Measurements from ENCODE around the gene SCLY. TPM values are rescaled to one million over a fixed set of nuclear protein-coding genes. Genes with fewer than 3 reads are reported as not detected.
A peak's percentile ranks its signal among the peaks of the same experiment; 100 is the strongest.

Gene SCLY
- total RNA-seq, 1 donor from 2014 or later, result 11.5 TPM

- DNase-seq (ENCODE audit: low read depth), result no peak
- no peak for TF ChIP-seq CTCF (conservative IDR thresholded peaks at IDR 0.05; ENCODE audit: low read depth, low read length)
- no peak overlapping the region for H3K4me3 ChIP-seq (ENCODE audit: low read depth, low read length)
Observed at GRCh38 chr2:238105506-238106338, 44.9 kb downstream of the SCLY start.

GRCh38 chr2:238106339-238106697 is 45.5 kb downstream of the SCLY start:
- no peak for DNase-seq (ENCODE audit: low read depth)
- TF ChIP-seq CTCF (conservative IDR thresholded peaks at IDR 0.05; ENCODE audit: low read depth, low read length), result peak; percentile 18
- no peak overlapping the region for H3K4me3 ChIP-seq (ENCODE audit: low read depth, low read length)

GRCh38 chr2:238106698-238107524 is 46.1 kb downstream of the SCLY start:
- peak; percentile 54 for TF ChIP-seq CTCF (conservative IDR thresholded peaks at IDR 0.05; ENCODE audit: low read depth, low read length)
- DNase-seq (ENCODE audit: low read depth), result no peak
- H3K4me3 ChIP-seq (ENCODE audit: low read depth, low read length), result peak overlapping the region; percentile 52

GRCh38 chr2:238107525-238108422 is 47.0 kb downstream of the SCLY start:
- H3K4me3 ChIP-seq (ENCODE audit: low read depth, low read length), result peak overlapping the region; percentile 52
- TF ChIP-seq CTCF (conservative IDR thresholded peaks at IDR 0.05; ENCODE audit: low read depth, low read length), result no peak
- no peak for DNase-seq (ENCODE audit: low read depth)

- no peak for DNase-seq (ENCODE audit: low read depth)
- no peak overlapping the region for H3K4me3 ChIP-seq (ENCODE audit: low read depth, low read length)
- TF ChIP-seq CTCF (conservative IDR thresholded peaks at IDR 0.05; ENCODE audit: low read depth, low read length), result no peak
Observed at GRCh38 chr2:238108423-238109183, 47.8 kb downstream of the SCLY start.

GRCh38 chr2:238113611-238114010 is 52.8 kb downstream of the SCLY start:
- no peak overlapping the region for H3K4me3 ChIP-seq (ENCODE audit: low read depth, low read length)
- TF ChIP-seq CTCF (conservative IDR thresholded peaks at IDR 0.05; ENCODE audit: low read depth, low read length), result no peak
- no peak for DNase-seq (ENCODE audit: low read depth)
